ENCODE results near the gene LRBA. TPM values are rescaled to one million over a fixed set of nuclear protein-coding genes. Genes with fewer than 3 reads are reported as not detected.
"Not testable (repeated sequence)": the region's sequence is repeated elsewhere in the genome, so short reads cannot be mapped to it uniquely, and the experiment has no call there.

Gene LRBA
- total RNA-seq, 6 experiments from 2014 or later: 13.6 to 17.6 (median 15.0) TPM

GRCh38 chr4:150973626-150974251, 41.3 kb downstream of the LRBA start:
- no peaks in the 10 kb centered on the region for H3K9me3 Mint-ChIP-seq
- no peak overlapping the region for H3K4me3 Mint-ChIP-seq
- H3K27me3 Mint-ChIP-seq (ENCODE audit: insufficient read depth): no peaks in the 10 kb centered on the region; the same call in 1 of the 2 replicates
- TF ChIP-seq, protein P1, sequence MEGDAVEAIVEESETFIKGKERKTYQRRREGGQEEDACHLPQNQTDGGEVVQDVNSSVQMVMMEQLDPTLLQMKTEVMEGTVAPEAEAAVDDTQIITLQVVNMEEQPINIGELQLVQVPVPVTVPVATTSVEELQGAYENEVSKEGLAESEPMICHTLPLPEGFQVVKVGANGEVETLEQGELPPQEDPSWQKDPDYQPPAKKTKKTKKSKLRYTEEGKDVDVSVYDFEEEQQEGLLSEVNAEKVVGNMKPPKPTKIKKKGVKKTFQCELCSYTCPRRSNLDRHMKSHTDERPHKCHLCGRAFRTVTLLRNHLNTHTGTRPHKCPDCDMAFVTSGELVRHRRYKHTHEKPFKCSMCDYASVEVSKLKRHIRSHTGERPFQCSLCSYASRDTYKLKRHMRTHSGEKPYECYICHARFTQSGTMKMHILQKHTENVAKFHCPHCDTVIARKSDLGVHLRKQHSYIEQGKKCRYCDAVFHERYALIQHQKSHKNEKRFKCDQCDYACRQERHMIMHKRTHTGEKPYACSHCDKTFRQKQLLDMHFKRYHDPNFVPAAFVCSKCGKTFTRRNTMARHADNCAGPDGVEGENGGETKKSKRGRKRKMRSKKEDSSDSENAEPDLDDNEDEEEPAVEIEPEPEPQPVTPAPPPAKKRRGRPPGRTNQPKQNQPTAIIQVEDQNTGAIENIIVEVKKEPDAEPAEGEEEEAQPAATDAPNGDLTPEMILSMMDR (IDR thresholded peaks at IDR 0.05): no peak
- H3K27ac Mint-ChIP-seq: no peak overlapping the region
- peaks cover 17% of the 10 kb centered on the region for H3K4me1 Mint-ChIP-seq (ENCODE audit: low read depth)
- no peak for DNase-seq
- H3K36me3 Mint-ChIP-seq (ENCODE audit: low read depth): no peaks in the 10 kb centered on the region

DNA sequence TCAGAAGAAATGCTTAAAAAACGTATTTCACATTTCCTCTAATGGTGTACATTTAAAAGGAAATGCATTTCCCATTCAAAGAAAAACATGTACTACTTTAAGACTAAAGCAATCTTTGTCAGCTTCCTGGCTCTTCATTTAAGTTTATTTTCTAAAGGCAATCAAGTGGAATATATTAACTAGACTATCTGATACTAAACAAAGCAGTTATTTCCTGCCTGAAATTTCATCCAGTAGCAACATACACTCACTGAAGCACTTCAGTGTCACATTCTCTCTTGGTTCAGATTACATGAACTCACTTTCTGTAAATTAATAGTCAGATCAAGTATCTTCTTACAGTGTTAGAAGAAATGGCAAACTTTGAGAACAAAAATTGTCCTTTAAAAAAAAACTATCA, 42.5 kb downstream of the LRBA start:
- DNase-seq: no peak

GRCh38 chr4:150971901-150972300, 43.2 kb downstream of the LRBA start:
- Mint-ChIP-seq H3K4me3 (no peak overlapping the region), H3K4me1 (ENCODE audit: low read depth) (peaks cover 20% of the 10 kb centered on the region), H3K36me3 (ENCODE audit: low read depth) (no peaks in the 10 kb centered on the region), H3K9me3 (no peaks in the 10 kb centered on the region), H3K27ac (no peak overlapping the region), H3K27me3 (ENCODE audit: insufficient read depth) (no peaks in the 10 kb centered on the region; the same call in 1 of the 2 replicates)
- DNase-seq: no peak
- TF ChIP-seq, protein P1 (IDR thresholded peaks at IDR 0.05): no peak

More for the DNA sequence above, 42.5 kb downstream of the LRBA start:
- no peak overlapping the region for H3K27ac Mint-ChIP-seq
- no peak overlapping the region for H3K4me3 Mint-ChIP-seq
- H3K36me3 Mint-ChIP-seq (ENCODE audit: low read depth): no peaks in the 10 kb centered on the region
- TF ChIP-seq, protein P1 (IDR thresholded peaks at IDR 0.05): no peak
- peaks cover 20% of the 10 kb centered on the region for H3K4me1 Mint-ChIP-seq (ENCODE audit: low read depth)
- H3K9me3 Mint-ChIP-seq: no peaks in the 10 kb centered on the region
- no peaks in the 10 kb centered on the region; the same call in 1 of the 2 replicates for H3K27me3 Mint-ChIP-seq (ENCODE audit: insufficient read depth)

DNA sequence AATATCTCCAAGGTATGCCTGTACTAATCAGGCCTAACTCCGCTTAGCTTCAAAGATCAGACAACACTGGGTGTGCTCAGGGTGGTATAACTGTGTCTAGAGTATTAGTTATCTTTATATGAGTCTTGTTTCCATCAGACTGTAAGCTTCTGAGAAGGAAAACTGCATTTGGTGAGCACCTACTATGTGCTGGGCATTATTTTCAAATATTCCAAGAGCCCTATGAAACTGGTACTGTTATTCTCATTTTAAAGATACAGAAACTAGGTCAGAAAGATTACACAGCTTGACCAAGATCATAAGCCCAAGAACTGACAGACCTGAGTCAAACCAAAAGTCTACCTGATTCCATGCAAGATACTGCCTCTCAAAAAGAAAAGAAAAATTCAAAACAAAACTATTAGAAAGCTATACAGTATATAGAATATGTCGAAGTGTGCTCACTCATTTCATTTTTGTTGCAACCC, 44.4 kb downstream of the LRBA start:
- Mint-ChIP-seq H3K4me3 (no peak overlapping the region), H3K27me3 (ENCODE audit: insufficient read depth) (no peaks in the 10 kb centered on the region; the same call in 1 of the 2 replicates), H3K4me1 (ENCODE audit: low read depth) (peaks cover 20% of the 10 kb centered on the region), H3K27ac (no peak overlapping the region), H3K9me3 (no peaks in the 10 kb centered on the region), H3K36me3 (ENCODE audit: low read depth) (no peaks in the 10 kb centered on the region)
- DNase-seq: no peak
- TF ChIP-seq, protein P1 (IDR thresholded peaks at IDR 0.05): no peak

DNA sequence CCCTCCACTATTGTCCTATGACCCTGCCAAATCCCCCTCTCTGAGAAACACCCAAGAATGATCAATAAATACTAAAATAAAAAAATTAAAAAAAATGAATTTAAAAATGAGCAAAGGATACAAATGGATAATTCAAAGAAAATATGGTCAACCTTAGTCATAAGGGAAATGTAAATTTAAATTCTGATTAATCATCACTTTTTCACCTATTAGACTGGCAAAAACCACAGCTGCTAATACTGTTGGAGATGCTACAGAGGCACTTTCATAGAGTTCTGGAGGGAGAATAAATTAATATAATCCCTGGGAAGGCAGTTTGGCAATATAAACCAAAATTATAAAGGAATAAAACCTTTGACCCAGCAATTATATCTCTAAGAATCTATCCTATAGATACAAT, 50.3 kb downstream of the LRBA start:
- no peaks in the 10 kb centered on the region for H3K27me3 Mint-ChIP-seq (ENCODE audit: insufficient read depth)
- TF ChIP-seq, protein P1 (IDR thresholded peaks at IDR 0.05): no peak
- no peaks in the 10 kb centered on the region for H3K36me3 Mint-ChIP-seq (ENCODE audit: low read depth)
- no peak overlapping the region for H3K27ac Mint-ChIP-seq
- no peaks in the 10 kb centered on the region for H3K9me3 Mint-ChIP-seq
- H3K4me3 Mint-ChIP-seq: no peak overlapping the region
- no peak for DNase-seq
- H3K4me1 Mint-ChIP-seq (ENCODE audit: low read depth): peaks cover 12% of the 10 kb centered on the region

- not testable (repeated sequence) for H3K27me3 Mint-ChIP-seq (ENCODE audit: insufficient read depth); H3K27ac Mint-ChIP-seq; H3K4me1 Mint-ChIP-seq (ENCODE audit: low read depth); H3K36me3 Mint-ChIP-seq (ENCODE audit: low read depth); H3K4me3 Mint-ChIP-seq; DNase-seq; H3K9me3 Mint-ChIP-seq
Measured at GRCh38 chr4:150963602-150964345, 51.3 kb downstream of the LRBA start.

Data from HFFc6 (cell line).